VCaP (cell line): ENCODE results near the gene TMEM63C.
A peak's percentile ranks its signal among the peaks of the same experiment; 100 is the strongest.

Experiments
- H3K27ac ChIP-seq: fragments of 450-650 bp; 2 replicates; pipeline ENCODE4 v1.5.1; 2017
- TF ChIP-seq, protein P1 (sequence below): fragments of 450-650 bp; conservative IDR thresholded peaks from 2 replicates; pipeline ENCODE4 v1.5.1; 2017; ENCODE audit warnings: mild to moderate bottlenecking, moderate library complexity

Gene TMEM63C

GRCh38 chr14:77148510-77149231 is 32.9 kb upstream of the TMEM63C start:
- peak overlapping the region; percentile 19; the same call in 1 of the 2 replicates for H3K27ac ChIP-seq
- TF ChIP-seq, protein P1, sequence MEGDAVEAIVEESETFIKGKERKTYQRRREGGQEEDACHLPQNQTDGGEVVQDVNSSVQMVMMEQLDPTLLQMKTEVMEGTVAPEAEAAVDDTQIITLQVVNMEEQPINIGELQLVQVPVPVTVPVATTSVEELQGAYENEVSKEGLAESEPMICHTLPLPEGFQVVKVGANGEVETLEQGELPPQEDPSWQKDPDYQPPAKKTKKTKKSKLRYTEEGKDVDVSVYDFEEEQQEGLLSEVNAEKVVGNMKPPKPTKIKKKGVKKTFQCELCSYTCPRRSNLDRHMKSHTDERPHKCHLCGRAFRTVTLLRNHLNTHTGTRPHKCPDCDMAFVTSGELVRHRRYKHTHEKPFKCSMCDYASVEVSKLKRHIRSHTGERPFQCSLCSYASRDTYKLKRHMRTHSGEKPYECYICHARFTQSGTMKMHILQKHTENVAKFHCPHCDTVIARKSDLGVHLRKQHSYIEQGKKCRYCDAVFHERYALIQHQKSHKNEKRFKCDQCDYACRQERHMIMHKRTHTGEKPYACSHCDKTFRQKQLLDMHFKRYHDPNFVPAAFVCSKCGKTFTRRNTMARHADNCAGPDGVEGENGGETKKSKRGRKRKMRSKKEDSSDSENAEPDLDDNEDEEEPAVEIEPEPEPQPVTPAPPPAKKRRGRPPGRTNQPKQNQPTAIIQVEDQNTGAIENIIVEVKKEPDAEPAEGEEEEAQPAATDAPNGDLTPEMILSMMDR: no peak

- TF ChIP-seq, protein P1: peak; percentile 72
- H3K27ac ChIP-seq: no peak overlapping the region
Measured at GRCh38 chr14:77151245-77151644, 30.4 kb upstream of the TMEM63C start.

GRCh38 chr14:77151918-77152588 is 29.5 kb upstream of the TMEM63C start:
- TF ChIP-seq, protein P1: peak; percentile 45
- no peak overlapping the region for H3K27ac ChIP-seq

DNA sequence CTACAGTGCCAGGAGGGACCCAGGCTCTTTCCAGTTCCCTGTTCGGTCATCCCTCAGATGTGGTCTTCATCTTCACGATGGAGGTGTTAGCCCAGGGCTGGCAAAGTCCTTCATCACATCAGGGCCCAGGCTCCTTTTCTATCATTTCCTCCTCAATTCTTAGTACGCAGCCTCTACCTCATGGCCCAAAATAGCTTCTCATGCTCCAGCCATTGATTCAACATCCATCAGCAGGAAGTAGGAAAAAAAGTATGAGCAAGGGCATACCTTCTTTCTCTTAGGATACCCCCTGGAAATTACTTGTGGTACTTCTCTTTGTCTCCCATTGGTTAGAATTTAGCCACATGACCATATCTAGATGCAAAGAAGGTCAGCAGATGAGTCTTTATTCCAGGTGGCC is 27.8 kb upstream of the TMEM63C start:
- TF ChIP-seq, protein P1: no peak
- no peak overlapping the region for H3K27ac ChIP-seq

DNA sequence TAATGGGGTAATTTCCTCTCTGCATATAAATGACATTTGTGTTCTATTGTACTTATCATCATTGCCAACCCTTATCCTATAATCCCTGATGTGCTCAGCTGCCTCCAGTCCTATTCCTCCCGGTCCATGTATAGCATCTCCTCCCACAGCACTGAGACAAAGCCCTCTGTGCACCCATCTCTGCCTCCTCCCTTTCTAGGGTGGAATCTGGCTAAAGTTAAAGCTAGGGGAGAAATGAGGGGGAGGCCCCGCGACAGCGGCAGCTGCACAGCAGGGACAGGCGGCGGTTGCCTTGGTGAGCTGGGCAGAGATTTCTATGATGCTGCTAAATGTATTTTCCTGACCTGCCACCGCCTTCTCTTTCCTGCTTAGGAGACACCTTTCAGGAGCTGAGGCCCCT is 27.2 kb upstream of the TMEM63C start:
- H3K27ac ChIP-seq: no peak overlapping the region
- TF ChIP-seq, protein P1: no peak

DNA sequence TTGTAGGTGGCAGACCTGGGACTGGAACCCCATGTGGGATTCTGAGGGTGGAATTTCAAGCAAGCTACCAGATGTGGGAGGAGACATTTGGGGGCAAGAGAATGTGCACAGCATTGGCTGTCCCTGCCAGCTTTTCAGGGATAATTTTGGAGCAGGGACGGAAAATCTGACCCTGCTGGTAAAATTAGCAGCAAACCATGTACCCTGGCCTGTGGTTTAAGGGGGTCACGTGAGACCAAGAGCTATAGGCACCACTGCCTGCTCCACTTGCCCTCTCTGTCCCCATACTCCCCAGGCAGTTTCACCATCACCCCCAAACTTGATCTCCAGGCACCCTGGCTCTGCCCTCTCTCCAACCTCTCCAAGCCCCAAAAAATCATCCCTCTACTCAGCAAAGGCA is 26.5 kb upstream of the TMEM63C start:
- TF ChIP-seq, protein P1: no peak
- H3K27ac ChIP-seq: no peak overlapping the region

DNA sequence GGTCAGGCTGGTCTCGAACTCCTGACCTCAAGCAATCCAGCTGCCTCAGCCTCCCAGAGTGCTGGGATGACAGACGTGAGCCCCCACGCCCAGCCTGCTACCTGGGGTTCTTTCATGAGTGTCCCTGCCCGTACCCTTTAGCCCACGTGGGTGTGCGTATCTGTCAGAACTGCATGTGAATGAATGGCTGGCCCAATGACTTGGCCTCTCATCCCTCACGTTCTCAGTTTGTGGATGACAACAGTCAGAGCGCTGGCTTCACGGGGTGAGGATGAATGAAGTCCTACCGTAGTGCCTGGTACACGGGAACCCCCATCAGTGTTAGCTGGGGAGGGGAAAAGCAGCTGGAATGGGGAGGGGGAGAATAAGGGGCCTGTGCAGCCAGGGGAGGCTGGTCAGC is 23.9 kb upstream of the TMEM63C start:
- H3K27ac ChIP-seq: no peak overlapping the region
- TF ChIP-seq, protein P1: no peak
